ENCODE data around the gene ERP44.

- TF ChIP-seq CTCF (IDR thresholded peaks at IDR 0.05; ENCODE audit: low read length) (no peak), EZH2phosphoT487 (IDR thresholded peaks at IDR 0.05; ENCODE audit: low read length) (no peak), EZH2 (optimal IDR thresholded peaks at IDR 0.05; ENCODE audit: low read depth, low read length) (no peak)
Observed at GRCh38 chr9:99936947-99937587, 161.7 kb downstream of the ERP44 start.
